H1 (cell line): ENCODE results near the gene PLXNB3. TPM values are rescaled to one million over a fixed set of nuclear protein-coding genes. Genes with fewer than 3 reads are reported as not detected.

Experiments
- CTCF ChIA-PET: fragments of 300-600 bp; sonication (Branson Sonifier 250); formaldehyde crosslinking; loops from one replicate; lab custom pipeline; 2021; ENCODE audit not compliant: partially characterized antibody; lab: Charles Lee
- POLR2A ChIA-PET: fragments of 300-600 bp; sonication (Branson Sonifier 250); formaldehyde crosslinking; loops from one replicate; lab custom pipeline; 2021; ENCODE audit warnings: inconsistent platforms; ENCODE audit not compliant: partially characterized antibody; lab: Charles Lee
- DNase-seq, 2 experiments: peaks; one replicate each; pipeline versions ENCODE4 v3.0.0 to v3.0.0-alpha.2; 2010 to 2022; ENCODE audit warnings: low spot score in 2 of 2, low read depth in 1 of 2, mixed read lengths in 1 of 2
- FAIRE-seq: peaks from 2 replicates; lab custom pipeline; 2011; peaks lifted over from hg19 to GRCh38; lab: Jason Lieb, UNC
- H2AFZ ChIP-seq: 2 replicates; pipeline ENCODE4 v1.8.1; 2012; ENCODE audit warnings: low read length, inconsistent platforms
- H2AK5ac ChIP-seq: 2 replicates; pipeline ENCODE4 v1.6.1; 2013; ENCODE audit warnings: low read depth, low read length
- H2BK120ac ChIP-seq: replicated peaks from 2 replicates; pipeline ENCODE3; 2013; ENCODE audit warnings: low read depth, low read length, inconsistent platforms
- H2BK12ac ChIP-seq: 2 replicates; pipeline ENCODE4 v1.6.1; 2013; ENCODE audit warnings: low read depth, low read length
- H2BK15ac ChIP-seq: 2 replicates; pipeline ENCODE4 v1.6.1; 2013; ENCODE audit warnings: low read length
- H2BK20ac ChIP-seq: 2 replicates; pipeline ENCODE4 v1.6.1; 2013; ENCODE audit warnings: low read length
- H2BK5ac ChIP-seq: 2 replicates; pipeline ENCODE4 v1.6.1; 2013; ENCODE audit warnings: low read depth, low read length
- H3K14ac ChIP-seq: 2 replicates; pipeline ENCODE4 v1.6.1; 2013; ENCODE audit warnings: inconsistent platforms; ENCODE audit not compliant: insufficient read length
- H3K18ac ChIP-seq: 2 replicates; pipeline ENCODE4 v1.6.1; 2013; ENCODE audit warnings: low read length; ENCODE audit errors: extremely low read depth
- H3K23ac ChIP-seq: 2 replicates; pipeline ENCODE4 v1.6.1; 2013; ENCODE audit warnings: inconsistent platforms; ENCODE audit not compliant: insufficient read length
- H3K23me2 ChIP-seq: 2 replicates; pipeline ENCODE4 v1.6.1; 2013; ENCODE audit warnings: low read depth, low read length
- H3K27ac ChIP-seq: 2 replicates; pipeline ENCODE4 v1.6.1; 2011; ENCODE audit warnings: low read depth, low read length, inconsistent platforms
- H3K27me3 ChIP-seq, 4 experiments: replicated peaks in 1 of 4; 1 replicate in 1 of 4; 2 replicates in 3 of 4; pipeline versions ENCODE4 v1.6.1 to v1.8.1; 2011 to 2013; ENCODE audit warnings: low read length in 3 of 4, mild to moderate bottlenecking in 3 of 4, inconsistent platforms in 2 of 4, mixed read lengths in 2 of 4, moderate library complexity in 1 of 4; ENCODE audit not compliant: control insufficient read depth in 3 of 4, insufficient read depth in 3 of 4; ENCODE audit errors: extremely low read depth in 1 of 4
- H3K36me3 ChIP-seq, 4 experiments: 2 replicates each; pipeline versions ENCODE4 v1.6.1 to v1.8.1; 2011 to 2013; ENCODE audit warnings: mild to moderate bottlenecking in 4 of 4, low read length in 3 of 4, moderate library complexity in 2 of 4, control low read depth in 1 of 4, inconsistent platforms in 1 of 4; ENCODE audit not compliant: insufficient read depth in 4 of 4, control insufficient read depth in 2 of 4
- H3K4ac ChIP-seq: replicated peaks from 2 replicates; pipeline ENCODE3; 2013; ENCODE audit warnings: low read length, low read depth, mixed read lengths, inconsistent platforms; ENCODE audit not compliant: insufficient read length
- H3K4me1 ChIP-seq, 4 experiments: replicated peaks in 1 of 4; 1 replicate in 1 of 4; 2 replicates in 3 of 4; pipeline versions ENCODE4 v1.6.1 to v1.8.1; 2011 to 2013; ENCODE audit warnings: low read length in 3 of 4, inconsistent platforms in 2 of 4, mixed read lengths in 1 of 4; ENCODE audit not compliant: insufficient read depth in 4 of 4, control insufficient read depth in 3 of 4
- H3K4me2 ChIP-seq, 2 experiments: 2 replicates each; pipeline versions ENCODE4 v1.6.1 to v1.8.1; 2011 to 2013; ENCODE audit warnings: low read depth in 2 of 2, low read length in 2 of 2, control low read depth in 1 of 2, inconsistent platforms in 1 of 2, mild to moderate bottlenecking in 1 of 2; ENCODE audit not compliant: insufficient read depth in 1 of 2
- H3K4me3 ChIP-seq, 4 experiments: fragments of 200-600, 300-600 bp in 1 of 4; sonication (generic), shearing (Covaris generic), sonication (Bioruptor Twin) in 1 of 4; 2 replicates each; pipeline versions ENCODE4 v1.5.1 to v1.8.1; 2011 to 2016; ENCODE audit warnings: low read length in 4 of 4, low read depth in 3 of 4, control low read depth in 2 of 4, inconsistent platforms in 2 of 4, mild to moderate bottlenecking in 2 of 4, mixed read lengths in 1 of 4, moderate library complexity in 1 of 4; ENCODE audit not compliant: insufficient read depth in 2 of 4; ENCODE audit errors: extremely low read depth in 1 of 4
- H3K56ac ChIP-seq: replicated peaks from 2 replicates; pipeline ENCODE3; 2013; ENCODE audit warnings: low read depth, mild to moderate bottlenecking, mixed read lengths, low read length, inconsistent platforms; ENCODE audit not compliant: insufficient read length
- H3K79me1 ChIP-seq: 2 replicates; pipeline ENCODE4 v1.6.1; 2013; ENCODE audit warnings: low read depth, low read length, control low read depth
- H3K79me2 ChIP-seq, 2 experiments: 2 replicates each; pipeline versions ENCODE4 v1.6.1 to v1.8.1; 2012 to 2013; ENCODE audit warnings: low read length in 2 of 2, mild to moderate bottlenecking in 2 of 2, inconsistent platforms in 1 of 2; ENCODE audit not compliant: insufficient read depth in 2 of 2, control insufficient read depth in 1 of 2
- H3K9ac ChIP-seq, 4 experiments: replicated peaks in 1 of 4; 1 replicate in 1 of 4; 2 replicates in 3 of 4; pipeline versions ENCODE4 v1.6.1 to v1.8.1; 2011 to 2013; ENCODE audit warnings: low read depth in 3 of 4, low read length in 3 of 4, control low read depth in 2 of 4, mild to moderate bottlenecking in 2 of 4, moderate library complexity in 2 of 4, inconsistent platforms in 1 of 4; ENCODE audit errors: extremely low read depth in 1 of 4
- H3K9me3 ChIP-seq, 2 experiments: 2 replicates each; pipeline versions ENCODE4 v1.6.1 to v1.8.1; 2012 to 2013; ENCODE audit warnings: mild to moderate bottlenecking in 2 of 2, moderate library complexity in 2 of 2, control low read depth in 1 of 2, inconsistent platforms in 1 of 2, low read depth in 1 of 2, low read length in 1 of 2, mixed read lengths in 1 of 2; ENCODE audit not compliant: insufficient read depth in 2 of 2
- H4K20me1 ChIP-seq, 2 experiments: replicated peaks in 1 of 2; 2 replicates each; pipeline versions ENCODE3 to v1.8.1; 2011 to 2013; ENCODE audit warnings: inconsistent platforms in 2 of 2, low read length in 2 of 2, mild to moderate bottlenecking in 1 of 2; ENCODE audit not compliant: insufficient read depth in 2 of 2, control insufficient read depth in 1 of 2
- H4K5ac ChIP-seq: 2 replicates; pipeline ENCODE4 v1.6.1; 2013; ENCODE audit warnings: low read length, low read depth, mixed read lengths, inconsistent platforms; ENCODE audit not compliant: insufficient read length
- H4K8ac ChIP-seq: 2 replicates; pipeline ENCODE4 v1.8.0; 2013; ENCODE audit warnings: mild to moderate bottlenecking, moderate library complexity, low read length, inconsistent platforms; ENCODE audit not compliant: insufficient read depth; ENCODE audit errors: extremely low read depth
- H4K91ac ChIP-seq: replicated peaks from 2 replicates; pipeline ENCODE3; 2013; ENCODE audit warnings: low read length, mixed read lengths, inconsistent platforms; ENCODE audit not compliant: insufficient read length
- CTCF ChIP-seq, 3 experiments: IDR thresholded peaks; 1 replicate in 2 of 3; 2 replicates in 1 of 3; pipeline versions ENCODE4 v1.5.1 to v1.6.1; 2011; ENCODE audit warnings: low read length in 3 of 3, mild to moderate bottlenecking in 3 of 3, inconsistent platforms in 2 of 3, low read depth in 1 of 3, moderate library complexity in 1 of 3; ENCODE audit not compliant: insufficient read depth in 1 of 3; ENCODE audit errors: control extremely low read depth in 1 of 3
- NANOG ChIP-seq: IDR thresholded peaks from 2 replicates; pipeline ENCODE4 v1.6.1; 2011; ENCODE audit warnings: low read length, low read depth, mild to moderate bottlenecking, inconsistent platforms; ENCODE audit not compliant: insufficient read depth, poor library complexity, severe bottlenecking
- RAD21 ChIP-seq, 2 experiments: IDR thresholded peaks in 1 of 2; conservative IDR thresholded peaks in 1 of 2; 2 replicates each; pipeline ENCODE4 v1.6.1; 2011; ENCODE audit warnings: low read depth in 2 of 2, low read length in 2 of 2, improper control_type of control experiment in 1 of 2, inconsistent platforms in 1 of 2, mild to moderate bottlenecking in 1 of 2, moderate library complexity in 1 of 2
- WGBS, 2 experiments: shearing (Covaris generic) in 1 of 2; methylation state at CpG; one replicate each; pipeline versions ENCODE4 v1.1.6 to v1.1.7; 2013 to 2015; ENCODE audit warnings: low lambda C conversion rate in 2 of 2, mixed read lengths in 2 of 2, inconsistent platforms in 1 of 2, low coverage in 1 of 2, missing lambda C conversion rate in 1 of 2; ENCODE audit not compliant: insufficient replicate concordance in 2 of 2, insufficient coverage in 1 of 2, insufficient read length in 1 of 2; ENCODE audit errors: extremely low coverage in 1 of 2, missing lambda C conversion rate in 1 of 2; 5-methylcytosine and 5-hydroxymethylcytosine counted together
- polyA plus RNA-seq, 7 experiments: library from polyadenylated mRNA; depleted of rRNA in 3 of 7; stranded (reverse) in 5 of 7; unstranded in 2 of 7; fragments of >200 nt in 5 of 7; fragments of 200-250 nt in 2 of 7; gene quantifications; 1 replicate in 5 of 7; 2 replicates in 1 of 7; 4 replicates in 1 of 7; pipeline versions ENCODE4 v1.2.1 to v1.2.3, GENCODE V29; 2011 to 2013; ENCODE audit warnings: missing spikeins in 2 of 7, mixed read lengths in 2 of 7
- total RNA-seq: library from RNA; stranded (reverse); fragmentation: NEBNext Ultra II Directional; extraction: Animal tissue kit (Norgen Biotek cat#: 25700); gene quantifications from 2 replicates; pipeline ENCODE4 v1.2.1, GENCODE V29; 2021

The PLXNB3 gene
- total and polyA plus RNA-seq, 2 of the 8 experiments (the other 6 are each of a cell fraction or from before 2014, with no cell fraction given) = 1.2 to 2.7 TPM

GRCh38 chrX:153782313-153782712 is 18.3 kb downstream of the PLXNB3 start:
- Histone ChIP-seq H3K79me1 (no peaks in the 10 kb centered on the region), H3K36me3 (peaks cover 0 to under 1% (median 0%) of the 10 kb centered on the region in 4 experiments; a peak in 2 of 8 replicates), H3K4me3 (no peak overlapping the region), H3K18ac (no peak overlapping the region), H3K14ac (no peak overlapping the region), H4K20me1 (peaks cover 0 to 1% of the 10 kb centered on the region in 2 experiments), H2AK5ac (no peak overlapping the region), H2AFZ (no peak overlapping the region), H3K27ac (no peak overlapping the region), H2BK5ac (no peak overlapping the region), H4K91ac (no peak overlapping the region), H3K4me1 (no peaks in the 10 kb centered on the region), H3K56ac (no peak overlapping the region), H2BK12ac (no peak overlapping the region), H3K23me2 (no peaks in the 10 kb centered on the region), H4K8ac (no peak overlapping the region), H4K5ac (no peak overlapping the region), H3K23ac (no peak overlapping the region), H2BK120ac (no peak overlapping the region), H3K79me2 (no peaks in the 10 kb centered on the region), H3K4ac (no peak overlapping the region), H3K4me2 (no peak overlapping the region), H2BK15ac (no peak overlapping the region), H3K9me3 (no peaks in the 10 kb centered on the region), H3K9ac (no peak overlapping the region), H2BK20ac (no peak overlapping the region), H3K27me3 (no peaks in the 10 kb centered on the region)
- ChIA-PET CTCF (interaction anchor here (0.6 to 2.8 kb wide), 14 partner anchors 9 to 157 kb away, joined by 3 to 14 read pairs (median 3); partner anchors contain the start of genes IDH3G and SSR4), POLR2A (interaction anchor here (1.0 to 1.7 kb wide), 4 partner anchors 10 to 17 kb away, joined by 3 to 10 read pairs (median 4); partner anchors contain the start of genes IDH3G and SSR4)
- TF ChIP-seq RAD21 (IDR thresholded peaks at IDR 0.05 in 1 of 2, conservative IDR thresholded peaks at IDR 0.05 in 1 of 2; ENCODE audit: low read depth in 2 of 2, low read length in 2 of 2) (peak; percentile 55 to 61), NANOG (no peak), CTCF (IDR thresholded peaks at IDR 0.05; ENCODE audit: control extremely low read depth in 1 of 3, insufficient read depth in 1 of 3, low read depth in 1 of 3, low read length in 3 of 3) (peak in 2 of 3 experiments; percentile 43 to 64; a peak in 3 of 4 replicates)
- no peak for DNase-seq
- WGBS, 2 experiments = 84% methylated on average over 11 of the region's 11 CpGs; no CpG with 5 or more reads in 1 of the 2 experiments
- peak; percentile 48 for FAIRE-seq
